ENCODE results near the gene LRCH3.

LRCH3 gene

DNA sequence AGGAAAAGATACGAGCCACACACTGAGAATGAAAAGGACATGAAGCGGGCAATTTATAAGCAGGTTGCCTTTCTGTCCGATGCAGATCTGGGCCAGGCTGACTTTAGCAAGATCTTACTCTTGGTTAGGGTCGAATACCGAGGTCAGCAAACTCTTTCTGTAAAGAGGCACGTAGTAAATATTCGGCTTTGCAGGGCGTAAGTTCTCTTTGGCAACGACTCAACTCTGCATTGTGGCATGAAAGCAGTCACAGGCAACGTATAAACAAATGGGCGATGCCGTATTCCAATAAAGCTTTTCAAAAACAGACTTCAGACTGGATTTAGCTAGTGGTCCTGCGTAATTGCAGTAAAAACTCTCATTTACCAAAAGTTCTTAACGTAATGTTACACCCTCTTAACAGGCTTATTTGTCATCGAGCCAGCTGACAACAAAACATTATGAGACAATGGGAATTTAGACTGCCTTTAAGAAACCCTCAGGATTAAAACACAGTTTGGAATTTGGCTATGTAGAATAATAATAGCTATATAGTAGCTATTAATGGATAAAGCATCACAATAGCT, 145.8 kb downstream of the LRCH3 start:
- DNase-seq (ENCODE audit: low read depth): no peak

Measured in amniotic epithelial cell (primary cell).